Choroid plexus epithelial cell (primary cell): ENCODE measurements around the gene TOP2A.
"Not testable (repeated sequence)": the region's sequence is repeated elsewhere in the genome, so short reads cannot be mapped to it uniquely, and the experiment has no call there.

Experiments used
- DNase-seq: peaks from one replicate; pipeline ENCODE4 v3.0.0-alpha.2; 2010; ENCODE audit warnings: low read depth
- H3K4me3 ChIP-seq: 2 replicates; pipeline ENCODE4 v1.5.1; 2011; ENCODE audit warnings: low read depth, mild to moderate bottlenecking, control low read depth, low read length, moderate library complexity
- CTCF ChIP-seq: conservative IDR thresholded peaks from 2 replicates; pipeline ENCODE4 v1.5.1; 2011; ENCODE audit warnings: low read depth, mild to moderate bottlenecking, control low read depth, inconsistent platforms, low read length, moderate library complexity

Gene TOP2A

GRCh38 chr17:40402668-40403067, 15.0 kb downstream of the TOP2A start:
- no peak overlapping the region for H3K4me3 ChIP-seq
- TF ChIP-seq CTCF: no peak
- DNase-seq: no peak

- peak; percentile 82 for DNase-seq
- H3K4me3 ChIP-seq: no peak overlapping the region
- TF ChIP-seq CTCF: peak; percentile 60
Measured at GRCh38 chr17:40399185-40399584, 18.5 kb downstream of the TOP2A start.

- DNase-seq, H3K4me3 ChIP-seq: not testable (repeated sequence)
Measured at GRCh38 chr17:40386555-40386954, 31.1 kb downstream of the TOP2A start.

- no peak overlapping the region for H3K4me3 ChIP-seq
- no peak for TF ChIP-seq CTCF
- no peak for DNase-seq
Measured at GRCh38 chr17:40382251-40382650, 35.4 kb downstream of the TOP2A start.

- DNase-seq: no peak
- TF ChIP-seq CTCF: no peak
- H3K4me3 ChIP-seq: no peak overlapping the region
Measured at GRCh38 chr17:40378966-40379365, 38.7 kb downstream of the TOP2A start.

GRCh38 chr17:40377832-40378231, 39.9 kb downstream of the TOP2A start:
- DNase-seq: no peak
- TF ChIP-seq CTCF: no peak
- H3K4me3 ChIP-seq: no peak overlapping the region

- not testable (repeated sequence) for DNase-seq, H3K4me3 ChIP-seq
Measured at GRCh38 chr17:40376541-40376940, 41.2 kb downstream of the TOP2A start.

GRCh38 chr17:40375786-40376185, 41.9 kb downstream of the TOP2A start:
- DNase-seq, H3K4me3 ChIP-seq: not testable (repeated sequence)

- no peak for DNase-seq
- TF ChIP-seq CTCF: no peak
- no peak overlapping the region for H3K4me3 ChIP-seq
Measured at GRCh38 chr17:40374821-40375498, 42.7 kb downstream of the TOP2A start.
